Gastrocnemius medialis (tissue), 4 donors: ENCODE measurements around the gene SPPL3.

ENCODE experiments used
- CTCF ChIP-seq, 5 experiments: fragments of 450-650 bp in 3 of 5; fragments of 200-600 bp in 2 of 5; sonication (generic) in 2 of 5; IDR thresholded peaks in 4 of 5; conservative IDR thresholded peaks in 1 of 5; 1 replicate in 4 of 5; 2 replicates in 1 of 5; pipeline ENCODE4 v1.5.1; 2016 to 2019; ENCODE audit warnings: antibody characterized with exemption in 5 of 5, mild to moderate bottlenecking in 3 of 5, moderate library complexity in 3 of 5
- POLR2A ChIP-seq, 2 donors: fragments of 450-650 bp; IDR thresholded peaks; one replicate each; pipeline ENCODE4 v1.6.1; 2017; ENCODE audit warnings: antibody characterized with exemption in 2 of 2, mild to moderate bottlenecking in 2 of 2, moderate library complexity in 2 of 2

GRCh38 chr12:120941412-120941811 lies 37.3 kb upstream of the SPPL3 start:
- TF ChIP-seq CTCF (IDR thresholded peaks at IDR 0.05 in 4 of 5, conservative IDR thresholded peaks at IDR 0.05 in 1 of 5) (no peak), POLR2A (IDR thresholded peaks at IDR 0.05) (no peak)
